Ovary (tissue), 3 donors: ENCODE data around the gene SCN5A.

Experiments
- EP300 ChIP-seq: sonication (generic); formaldehyde crosslinking; IDR thresholded peaks from one replicate; pipeline ENCODE4 v1.6.1; 2017; ENCODE audit warnings: antibody characterized with exemption
- POLR2A ChIP-seq: fragments of 450-650 bp; IDR thresholded peaks from one replicate; pipeline ENCODE4 v1.6.1; 2017; ENCODE audit warnings: antibody characterized with exemption, mild to moderate bottlenecking, moderate library complexity
- TF ChIP-seq, protein P1 (sequence below), 3 donors: fragments of 450-650 bp in 2 of 3; fragments of 200-600 bp in 1 of 3; IDR thresholded peaks; one replicate each; pipeline versions ENCODE4 v1.5.1 to v1.8.0; 2016 to 2022; ENCODE audit warnings: antibody characterized with exemption in 3 of 3, mild to moderate bottlenecking in 1 of 3
- donor health status: DM: no; HTN: no; CAD: no.

DNA sequence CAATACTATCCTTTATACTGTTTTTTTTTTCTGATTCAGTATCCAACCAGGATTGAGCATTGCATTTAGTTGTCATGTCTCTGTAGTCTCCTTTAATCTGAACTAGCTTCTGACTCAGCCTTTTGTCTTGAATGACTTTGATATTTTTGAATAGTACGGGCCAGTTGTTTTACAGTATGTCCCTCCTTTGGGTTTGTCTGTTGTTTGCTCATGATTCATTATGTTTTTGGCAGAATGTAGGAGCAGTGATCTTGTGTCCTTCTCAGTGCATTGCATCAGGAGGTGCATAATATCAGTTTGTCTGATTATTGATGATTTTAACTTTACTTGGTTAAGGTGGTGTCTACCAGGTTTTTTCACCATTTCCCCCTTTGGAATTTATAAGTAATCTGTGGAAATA lies 132.8 kb downstream of the SCN5A start:
- TF ChIP-seq, protein P1, sequence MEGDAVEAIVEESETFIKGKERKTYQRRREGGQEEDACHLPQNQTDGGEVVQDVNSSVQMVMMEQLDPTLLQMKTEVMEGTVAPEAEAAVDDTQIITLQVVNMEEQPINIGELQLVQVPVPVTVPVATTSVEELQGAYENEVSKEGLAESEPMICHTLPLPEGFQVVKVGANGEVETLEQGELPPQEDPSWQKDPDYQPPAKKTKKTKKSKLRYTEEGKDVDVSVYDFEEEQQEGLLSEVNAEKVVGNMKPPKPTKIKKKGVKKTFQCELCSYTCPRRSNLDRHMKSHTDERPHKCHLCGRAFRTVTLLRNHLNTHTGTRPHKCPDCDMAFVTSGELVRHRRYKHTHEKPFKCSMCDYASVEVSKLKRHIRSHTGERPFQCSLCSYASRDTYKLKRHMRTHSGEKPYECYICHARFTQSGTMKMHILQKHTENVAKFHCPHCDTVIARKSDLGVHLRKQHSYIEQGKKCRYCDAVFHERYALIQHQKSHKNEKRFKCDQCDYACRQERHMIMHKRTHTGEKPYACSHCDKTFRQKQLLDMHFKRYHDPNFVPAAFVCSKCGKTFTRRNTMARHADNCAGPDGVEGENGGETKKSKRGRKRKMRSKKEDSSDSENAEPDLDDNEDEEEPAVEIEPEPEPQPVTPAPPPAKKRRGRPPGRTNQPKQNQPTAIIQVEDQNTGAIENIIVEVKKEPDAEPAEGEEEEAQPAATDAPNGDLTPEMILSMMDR (IDR thresholded peaks at IDR 0.05), result no peak
- TF ChIP-seq POLR2A, result no peak
- no peak for TF ChIP-seq EP300
